GM23248 (cell line): ENCODE results near the gene ESYT2.

Experiments
- EZH2 ChIP-seq: fragments of 200-600 bp; sonication (generic); IDR thresholded peaks from 2 replicates; pipeline ENCODE4 v1.6.1; 2018; ENCODE audit warnings: antibody characterized with exemption, mild to moderate bottlenecking; ENCODE audit not compliant: insufficient read depth, poor library complexity, severe bottlenecking
- EZH2phosphoT487 ChIP-seq: fragments of 200-600 bp; sonication (generic); IDR thresholded peaks from 2 replicates; pipeline ENCODE4 v1.6.1; 2018; ENCODE audit warnings: antibody characterized with exemption, moderate library complexity, mild to moderate bottlenecking, low read depth; ENCODE audit not compliant: insufficient read depth

GRCh38 chr7:158730383-158731346 lies 98.6 kb downstream of the ESYT2 start:
- TF ChIP-seq EZH2phosphoT487 (no peak), EZH2 (no peak)
